Neural crest cell (in vitro differentiated cells): ENCODE measurements around the gene AGMO. TPM values are rescaled to one million over a fixed set of nuclear protein-coding genes. Genes with fewer than 3 reads are reported as not detected.

Experiments used
- DNase-seq: peaks from one replicate; pipeline ENCODE4 v3.0.0; 2021; ENCODE audit warnings: low read depth, mixed read lengths, low spot score
- H3K27ac Mint-ChIP-seq: one replicate; pipeline ENCODE4 v1.8.0; 2021; ENCODE audit warnings: mild to moderate bottlenecking, mixed read lengths; ENCODE audit not compliant: unreplicated experiment
- H3K27me3 Mint-ChIP-seq: 2 replicates; pipeline ENCODE4 v1.8.0; 2021; ENCODE audit warnings: low read depth, mild to moderate bottlenecking, mixed read lengths
- H3K36me3 Mint-ChIP-seq: 2 replicates; pipeline ENCODE4 v1.8.0; 2021; ENCODE audit warnings: low read depth, mild to moderate bottlenecking, mixed read lengths
- H3K4me1 Mint-ChIP-seq: 2 replicates; pipeline ENCODE4 v1.8.0; 2021; ENCODE audit warnings: mixed read lengths
- H3K4me3 Mint-ChIP-seq: one replicate; pipeline ENCODE4 v1.8.0; 2021; ENCODE audit warnings: mild to moderate bottlenecking, mixed read lengths
- H3K9me3 Mint-ChIP-seq: 2 replicates; pipeline ENCODE4 v1.8.0; 2021; ENCODE audit warnings: mixed read lengths
- total RNA-seq: library from RNA; stranded (reverse); gene quantifications from 2 replicates; pipeline ENCODE4 v1.2.1, GENCODE V29; 2021
- TF ChIP-seq, protein P1 (sequence below): fragments of 200-600 bp; sonication (generic); conservative IDR thresholded peaks from 2 replicates; pipeline ENCODE4 v1.5.0; 2021; ENCODE audit warnings: antibody characterized with exemption, mild to moderate bottlenecking

The AGMO gene
- total RNA-seq, 1 donor from 2014 or later, result 0.51 TPM

DNA sequence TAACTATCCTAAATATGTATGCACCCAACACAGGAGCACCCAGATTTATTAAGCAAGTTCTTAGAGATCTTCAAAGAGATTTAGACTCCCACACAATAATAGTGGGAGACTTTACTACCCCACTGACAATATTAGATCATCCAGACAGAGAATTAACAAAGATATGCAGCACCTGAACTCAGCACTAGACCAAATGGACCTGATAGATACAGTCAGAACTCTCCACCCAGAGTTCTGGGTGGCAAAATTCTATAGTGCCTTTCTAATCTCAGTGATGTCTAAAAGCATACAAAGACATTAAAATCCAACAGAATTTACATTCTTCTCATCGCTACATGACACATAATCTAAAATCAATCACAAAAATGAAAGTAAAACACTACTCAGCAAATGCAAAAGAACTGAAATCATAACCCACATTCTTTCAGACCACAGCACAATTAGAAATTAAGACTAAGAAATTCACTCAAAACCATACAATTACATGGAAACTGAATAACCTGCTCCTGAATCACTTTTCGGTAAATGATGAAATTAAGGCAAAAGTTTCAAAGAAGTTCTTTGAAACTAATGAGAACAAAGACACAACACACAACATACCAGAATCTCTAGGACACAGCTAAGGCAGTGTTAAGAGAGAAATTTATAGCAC, 183.2 kb downstream of the AGMO start:
- no peaks in the 10 kb centered on the region for H3K27me3 Mint-ChIP-seq
- TF ChIP-seq, protein P1, sequence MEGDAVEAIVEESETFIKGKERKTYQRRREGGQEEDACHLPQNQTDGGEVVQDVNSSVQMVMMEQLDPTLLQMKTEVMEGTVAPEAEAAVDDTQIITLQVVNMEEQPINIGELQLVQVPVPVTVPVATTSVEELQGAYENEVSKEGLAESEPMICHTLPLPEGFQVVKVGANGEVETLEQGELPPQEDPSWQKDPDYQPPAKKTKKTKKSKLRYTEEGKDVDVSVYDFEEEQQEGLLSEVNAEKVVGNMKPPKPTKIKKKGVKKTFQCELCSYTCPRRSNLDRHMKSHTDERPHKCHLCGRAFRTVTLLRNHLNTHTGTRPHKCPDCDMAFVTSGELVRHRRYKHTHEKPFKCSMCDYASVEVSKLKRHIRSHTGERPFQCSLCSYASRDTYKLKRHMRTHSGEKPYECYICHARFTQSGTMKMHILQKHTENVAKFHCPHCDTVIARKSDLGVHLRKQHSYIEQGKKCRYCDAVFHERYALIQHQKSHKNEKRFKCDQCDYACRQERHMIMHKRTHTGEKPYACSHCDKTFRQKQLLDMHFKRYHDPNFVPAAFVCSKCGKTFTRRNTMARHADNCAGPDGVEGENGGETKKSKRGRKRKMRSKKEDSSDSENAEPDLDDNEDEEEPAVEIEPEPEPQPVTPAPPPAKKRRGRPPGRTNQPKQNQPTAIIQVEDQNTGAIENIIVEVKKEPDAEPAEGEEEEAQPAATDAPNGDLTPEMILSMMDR, result no peak
- H3K4me3 Mint-ChIP-seq, result no peak overlapping the region
- DNase-seq, result no peak
- no peak overlapping the region for H3K27ac Mint-ChIP-seq
- no peaks in the 10 kb centered on the region for H3K36me3 Mint-ChIP-seq
- H3K4me1 Mint-ChIP-seq, result no peaks in the 10 kb centered on the region
- H3K9me3 Mint-ChIP-seq, result peaks cover 5% of the 10 kb centered on the region

DNA sequence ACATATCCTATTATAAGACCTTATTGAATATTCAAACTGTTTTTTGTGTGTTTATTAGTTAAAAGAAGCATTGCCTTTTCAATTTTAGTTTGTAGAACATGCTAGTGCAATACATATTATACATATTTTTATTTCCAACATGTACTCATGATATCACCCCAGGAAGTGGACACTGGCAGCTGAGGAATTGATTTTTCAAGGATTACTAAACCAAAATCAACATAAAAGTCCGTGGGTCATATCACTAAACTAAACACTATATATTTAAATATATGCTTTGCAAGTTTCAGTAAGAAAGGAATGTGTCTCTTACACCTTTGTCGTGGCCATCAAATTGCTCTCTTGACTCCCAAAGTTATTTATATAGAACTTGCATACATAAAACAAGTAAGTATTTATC, 185.2 kb downstream of the AGMO start:
- no peaks in the 10 kb centered on the region for H3K36me3 Mint-ChIP-seq
- H3K27ac Mint-ChIP-seq, result no peak overlapping the region
- no peak overlapping the region for H3K4me3 Mint-ChIP-seq
- no peak for DNase-seq
- H3K4me1 Mint-ChIP-seq, result no peaks in the 10 kb centered on the region
- H3K27me3 Mint-ChIP-seq, result no peaks in the 10 kb centered on the region
- peaks cover 5% of the 10 kb centered on the region for H3K9me3 Mint-ChIP-seq
- TF ChIP-seq, protein P1, result no peak

- Mint-ChIP-seq H3K4me1 (no peaks in the 10 kb centered on the region), H3K27me3 (no peaks in the 10 kb centered on the region), H3K4me3 (no peak overlapping the region), H3K27ac (no peak overlapping the region), H3K9me3 (no peaks in the 10 kb centered on the region), H3K36me3 (no peaks in the 10 kb centered on the region)
- DNase-seq, result no peak
- TF ChIP-seq, protein P1, result no peak
These were observed 191.4 kb downstream of the AGMO start for GRCh38 chr7:15370441-15370840.

- no peaks in the 10 kb centered on the region for H3K4me1 Mint-ChIP-seq
- no peak overlapping the region for H3K27ac Mint-ChIP-seq
- H3K9me3 Mint-ChIP-seq, result no peaks in the 10 kb centered on the region
- TF ChIP-seq, protein P1, result no peak
- DNase-seq, result no peak
- no peaks in the 10 kb centered on the region for H3K36me3 Mint-ChIP-seq
- H3K27me3 Mint-ChIP-seq, result no peaks in the 10 kb centered on the region
- no peak overlapping the region for H3K4me3 Mint-ChIP-seq
These were observed 193.2 kb downstream of the AGMO start for GRCh38 chr7:15368653-15369052.

- no peaks in the 10 kb centered on the region for H3K27me3 Mint-ChIP-seq
- DNase-seq, result no peak
- no peaks in the 10 kb centered on the region for H3K9me3 Mint-ChIP-seq
- H3K27ac Mint-ChIP-seq, result no peak overlapping the region
- H3K4me3 Mint-ChIP-seq, result no peak overlapping the region
- no peaks in the 10 kb centered on the region for H3K36me3 Mint-ChIP-seq
- TF ChIP-seq, protein P1, result no peak
- H3K4me1 Mint-ChIP-seq, result no peaks in the 10 kb centered on the region
These were observed 193.9 kb downstream of the AGMO start for GRCh38 chr7:15367897-15368296.
